Measurements from ENCODE around the gene P4HA2.
A peak's percentile ranks its signal among the peaks of the same experiment; 100 is the strongest.

The P4HA2 gene

GRCh38 chr5:132258102-132259068, 30.7 kb upstream of the P4HA2 start:
- TF ChIP-seq CTCF (conservative IDR thresholded peaks at IDR 0.05; ENCODE audit: low read depth, low read length), result no peak
- peak overlapping the region; percentile 67 for H3K4me3 ChIP-seq (ENCODE audit: low read length)
- no peak for DNase-seq (ENCODE audit: low read depth)

GRCh38 chr5:132257131-132258101, 29.8 kb upstream of the P4HA2 start, which contains the start of gene PDLIM4:
PDLIM4 (plus strand) TSS chr5:132257696; CDS start chr5:132257735, 39 bp downstream.
- peak within 1 kb of the TSS; percentile 67 for H3K4me3 ChIP-seq (ENCODE audit: low read length)
- DNase-seq (ENCODE audit: low read depth), result no peak
- no peak for TF ChIP-seq CTCF (conservative IDR thresholded peaks at IDR 0.05; ENCODE audit: low read depth, low read length)

GRCh38 chr5:132256783-132257130, 29.1 kb upstream of the P4HA2 start:
- no peak for TF ChIP-seq CTCF (conservative IDR thresholded peaks at IDR 0.05; ENCODE audit: low read depth, low read length)
- peak overlapping the region; percentile 67 for H3K4me3 ChIP-seq (ENCODE audit: low read length)
- DNase-seq (ENCODE audit: low read depth), result no peak

GRCh38 chr5:132256086-132256782, 28.6 kb upstream of the P4HA2 start:
- no peak for TF ChIP-seq CTCF (conservative IDR thresholded peaks at IDR 0.05; ENCODE audit: low read depth, low read length)
- DNase-seq (ENCODE audit: low read depth), result no peak
- H3K4me3 ChIP-seq (ENCODE audit: low read length), result no peak overlapping the region

- no peak for TF ChIP-seq CTCF (conservative IDR thresholded peaks at IDR 0.05; ENCODE audit: low read depth, low read length)
- no peak overlapping the region for H3K4me3 ChIP-seq (ENCODE audit: low read length)
- DNase-seq (ENCODE audit: low read depth), result no peak
These were observed 26.8 kb upstream of the P4HA2 start for GRCh38 chr5:132254321-132254977.

Data from retinal pigment epithelial cell (primary cell).